RPMI7951 (cell line): ENCODE measurements around the gene SLC10A2. TPM values are rescaled to one million over a fixed set of nuclear protein-coding genes. Genes with fewer than 3 reads are reported as not detected.
A peak's percentile ranks its signal among the peaks of the same experiment; 100 is the strongest.
"Not testable (repeated sequence)": the region's sequence is repeated elsewhere in the genome, so short reads cannot be mapped to it uniquely, and the experiment has no call there.

ENCODE experiments used
- DNase-seq: peaks from one replicate; pipeline ENCODE4 v3.0.0-alpha.2; 2012; ENCODE audit warnings: low read depth
- total RNA-seq: library from RNA; depleted of rRNA; stranded (reverse); fragments of >200 nt; shearing (Covaris generic); gene quantifications from 2 replicates; pipeline ENCODE4 v1.2.3, GENCODE V29; 2014; rRNA removed

SLC10A2 gene, protein sequence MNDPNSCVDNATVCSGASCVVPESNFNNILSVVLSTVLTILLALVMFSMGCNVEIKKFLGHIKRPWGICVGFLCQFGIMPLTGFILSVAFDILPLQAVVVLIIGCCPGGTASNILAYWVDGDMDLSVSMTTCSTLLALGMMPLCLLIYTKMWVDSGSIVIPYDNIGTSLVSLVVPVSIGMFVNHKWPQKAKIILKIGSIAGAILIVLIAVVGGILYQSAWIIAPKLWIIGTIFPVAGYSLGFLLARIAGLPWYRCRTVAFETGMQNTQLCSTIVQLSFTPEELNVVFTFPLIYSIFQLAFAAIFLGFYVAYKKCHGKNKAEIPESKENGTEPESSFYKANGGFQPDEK
- not detected in 2 replicates for total RNA-seq

DNA sequence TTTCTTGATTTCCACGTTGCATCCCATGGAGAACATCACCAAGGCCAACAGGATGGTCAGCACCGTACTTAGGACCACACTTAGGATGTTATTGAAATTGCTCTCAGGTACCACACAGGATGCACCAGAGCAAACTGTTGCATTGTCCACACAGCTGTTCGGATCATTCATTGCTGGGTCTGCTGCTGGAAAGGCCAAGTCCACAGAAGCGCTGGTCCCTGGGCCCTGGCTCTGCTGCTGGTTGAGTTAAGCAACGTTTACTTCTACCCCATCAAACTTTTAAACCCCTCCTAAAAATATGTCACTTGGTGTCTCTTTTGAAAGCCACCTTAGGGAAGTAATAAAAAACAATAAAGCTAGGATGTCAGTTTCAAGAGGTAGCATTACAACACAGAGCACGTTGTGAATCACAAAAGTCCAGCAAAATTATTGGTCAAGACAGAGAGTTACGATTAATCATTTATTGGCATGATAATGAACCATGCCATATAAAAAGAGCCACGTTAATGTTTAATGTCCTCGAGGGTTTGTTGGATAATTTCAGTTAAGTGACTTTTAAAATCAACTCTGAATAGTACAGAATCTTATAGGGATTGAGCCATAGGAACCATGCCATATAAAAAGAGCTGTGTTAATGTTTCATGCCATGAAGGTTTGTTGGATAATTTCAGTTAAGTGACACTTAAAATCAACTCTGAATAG, at the start of gene SLC10A2:
Gene SLC10A2, minus strand, starts transcription at position 339 of the 702 bp plus-strand sequence. Its CDS starts 168 bp downstream, at position 171.
- DNase-seq = no peak

GRCh38 chr13:103107580-103107979, 41.4 kb upstream of the SLC10A2 start:
- no peak for DNase-seq

DNA sequence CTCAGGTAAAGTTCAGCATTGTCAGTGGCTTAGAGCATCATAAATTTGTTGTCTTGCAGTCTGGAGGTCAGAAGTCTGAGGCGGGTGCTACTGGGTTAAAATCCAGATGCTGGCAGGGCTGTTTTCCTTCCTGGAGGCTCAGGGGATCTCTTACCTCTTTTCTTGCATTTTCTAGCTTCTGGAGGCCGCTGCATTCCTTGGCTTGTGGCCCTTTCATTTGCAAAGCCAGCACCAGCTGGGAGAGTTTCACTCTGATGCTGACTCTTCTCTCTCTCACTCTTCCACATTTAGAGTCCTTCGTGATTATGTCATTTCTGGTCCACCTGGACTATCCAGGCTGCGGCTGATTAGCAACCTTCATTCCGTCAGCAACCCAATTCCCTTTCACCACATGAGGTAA, 38.1 kb upstream of the SLC10A2 start:
- no peak for DNase-seq

- peak; percentile 26 for DNase-seq
Observed at GRCh38 chr13:103103456-103103855, 37.2 kb upstream of the SLC10A2 start.

DNA sequence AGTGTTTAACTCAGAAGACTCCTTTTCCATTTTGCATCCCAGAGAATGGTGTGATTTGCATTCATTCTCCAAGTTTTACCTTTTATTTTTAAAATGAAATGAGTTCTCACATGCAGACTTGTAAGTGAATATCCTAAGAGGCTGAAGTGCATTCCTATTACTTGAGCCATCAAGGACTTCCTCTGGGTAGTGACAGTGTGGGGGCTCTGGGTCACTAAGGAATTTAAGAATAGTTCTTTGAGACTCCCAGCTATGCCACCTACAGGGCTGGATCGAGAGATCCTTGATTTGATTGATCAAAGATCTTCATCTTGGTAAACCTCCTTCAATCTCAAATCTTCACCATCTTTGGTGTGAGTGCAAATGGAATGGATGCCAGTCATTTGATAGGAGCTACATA, 36.3 kb upstream of the SLC10A2 start:
- no peak for DNase-seq

GRCh38 chr13:103101901-103102300, 35.7 kb upstream of the SLC10A2 start:
- DNase-seq = no peak

DNA sequence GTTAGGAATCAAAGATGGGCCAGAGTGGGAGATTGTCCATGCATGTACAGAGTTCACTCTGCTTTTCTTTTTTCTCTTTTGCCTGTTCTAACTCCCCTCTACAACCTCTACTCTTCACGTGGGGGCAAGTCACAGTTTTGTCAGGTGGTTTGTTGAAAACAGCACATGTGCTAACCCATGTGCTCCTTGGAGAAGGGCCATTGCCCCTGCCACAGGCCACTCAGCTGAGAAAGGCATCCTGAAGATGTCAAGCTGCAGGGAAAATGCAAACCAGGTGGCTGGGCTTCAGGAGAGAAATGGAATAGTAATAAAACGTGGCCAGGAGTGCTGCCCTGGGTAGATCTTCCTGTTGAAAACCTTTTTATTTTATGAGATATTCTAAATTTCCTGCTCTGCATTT, 35.3 kb upstream of the SLC10A2 start:
- no peak for DNase-seq

- no peak for DNase-seq
Observed at GRCh38 chr13:103100830-103101229, 34.6 kb upstream of the SLC10A2 start.

DNA sequence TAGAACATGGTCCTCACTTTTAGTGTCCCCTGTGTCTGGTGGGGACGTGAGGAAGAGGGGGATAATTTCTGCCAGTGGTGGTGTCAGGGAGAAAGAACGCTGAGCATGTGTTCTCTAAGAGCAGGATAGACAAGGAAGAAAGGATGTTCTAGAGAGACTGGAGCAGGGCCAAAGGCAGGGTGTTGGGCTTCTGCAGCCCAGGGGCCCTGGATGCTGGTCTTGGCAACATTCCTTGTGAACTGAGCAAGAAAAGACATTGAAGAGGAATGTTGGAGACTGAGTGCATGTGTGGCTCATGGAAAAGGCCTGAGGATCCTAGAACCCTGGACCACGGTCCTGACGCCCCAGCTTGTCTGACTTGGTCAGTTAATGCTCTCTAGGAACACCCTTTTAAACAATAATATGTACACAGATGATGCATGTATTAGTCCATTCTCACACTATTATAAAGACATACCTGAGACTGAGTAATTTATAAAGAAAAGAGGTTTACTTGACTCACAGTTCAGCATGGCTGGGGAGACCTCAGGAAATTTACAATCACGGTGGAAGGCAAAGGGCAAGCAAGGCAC, 33.6 kb upstream of the SLC10A2 start:
- DNase-seq = no peak

- no peak for DNase-seq
Observed at GRCh38 chr13:103098535-103098934, 32.3 kb upstream of the SLC10A2 start.

GRCh38 chr13:103097366-103097928, 31.2 kb upstream of the SLC10A2 start:
- DNase-seq = no peak

DNA sequence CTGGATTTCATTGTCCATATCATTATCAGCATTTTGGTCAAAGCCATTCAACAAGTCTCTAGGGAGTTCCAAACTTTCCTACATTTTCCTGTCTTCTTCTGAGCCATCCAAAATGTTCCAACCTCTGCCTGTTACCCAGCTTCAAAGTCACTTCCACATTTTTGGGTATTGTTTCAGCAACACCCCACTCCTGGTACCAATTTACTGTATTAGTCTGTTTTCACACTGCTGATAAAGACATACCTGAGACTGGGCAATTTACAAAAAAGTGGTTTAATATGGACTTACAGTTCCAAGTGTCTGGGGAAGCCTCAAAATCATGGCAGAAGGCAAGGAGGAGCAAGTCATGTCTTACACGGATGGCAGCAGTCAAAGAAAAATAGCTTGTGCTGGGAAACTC, 27.4 kb upstream of the SLC10A2 start:
- DNase-seq = not testable (repeated sequence)

DNA sequence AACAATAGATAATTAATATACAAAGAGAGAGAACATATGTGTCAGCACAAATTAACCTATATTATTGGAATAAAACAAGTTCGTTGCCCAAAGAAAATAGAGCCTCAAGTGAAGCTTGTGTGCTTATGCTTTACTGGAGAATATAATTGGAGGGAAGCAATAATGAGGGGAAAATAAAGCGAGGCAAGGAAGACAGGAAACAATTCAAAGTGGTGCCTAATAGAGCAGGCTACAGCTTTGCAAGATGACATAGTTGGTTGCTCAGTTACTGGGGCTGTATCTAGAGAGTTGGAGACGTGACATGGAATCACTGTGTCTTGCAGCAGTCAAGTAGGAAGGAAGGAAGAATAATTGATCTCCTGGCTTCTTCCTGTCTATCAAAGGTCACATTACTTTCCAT, 21.1 kb upstream of the SLC10A2 start:
- DNase-seq = no peak

- DNase-seq = no peak
Observed at GRCh38 chr13:103081435-103081834, 15.2 kb upstream of the SLC10A2 start.

DNA sequence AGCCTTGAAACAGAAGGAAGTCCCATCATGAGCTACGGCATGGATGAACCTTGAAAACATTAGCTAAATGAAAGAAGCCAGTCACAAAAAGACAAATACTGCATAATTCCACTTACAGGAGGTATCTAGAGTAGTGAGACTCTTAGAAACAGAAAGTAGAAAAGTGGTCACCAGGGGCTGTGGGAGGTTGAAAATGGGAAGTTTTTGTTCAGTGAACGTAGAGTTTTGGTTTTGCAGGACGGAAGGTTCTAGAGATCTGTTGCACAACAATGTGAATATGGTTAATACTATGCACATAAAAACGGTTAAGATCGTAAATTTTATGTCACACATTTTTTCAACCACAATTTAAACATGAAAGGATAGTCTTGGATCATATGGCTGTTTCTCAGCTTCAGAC, 11.9 kb upstream of the SLC10A2 start:
- DNase-seq = no peak

DNA sequence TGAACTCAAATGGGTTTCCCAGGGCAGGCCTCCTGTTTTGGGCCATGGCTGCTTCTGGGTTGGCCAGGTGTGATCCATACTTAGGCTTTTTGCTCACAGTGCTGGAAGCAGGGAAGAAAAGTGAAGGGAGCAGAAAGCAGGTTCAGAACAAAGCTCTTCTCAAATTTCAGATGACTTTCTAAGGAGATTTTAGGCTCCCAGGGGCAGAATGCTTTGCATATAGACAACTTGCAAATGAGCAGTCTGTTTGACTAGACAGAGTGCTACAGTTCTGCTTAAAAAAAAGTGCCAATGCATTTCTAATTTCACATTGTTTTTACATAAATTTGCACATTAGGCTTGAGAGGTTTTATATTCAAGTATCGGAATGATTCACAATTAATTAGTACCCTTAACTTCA, 2.6 kb upstream of the SLC10A2 start:
- no peak for DNase-seq

- no peak for DNase-seq
Observed at GRCh38 chr13:103067751-103068555, 1.7 kb upstream of the SLC10A2 start.

DNA sequence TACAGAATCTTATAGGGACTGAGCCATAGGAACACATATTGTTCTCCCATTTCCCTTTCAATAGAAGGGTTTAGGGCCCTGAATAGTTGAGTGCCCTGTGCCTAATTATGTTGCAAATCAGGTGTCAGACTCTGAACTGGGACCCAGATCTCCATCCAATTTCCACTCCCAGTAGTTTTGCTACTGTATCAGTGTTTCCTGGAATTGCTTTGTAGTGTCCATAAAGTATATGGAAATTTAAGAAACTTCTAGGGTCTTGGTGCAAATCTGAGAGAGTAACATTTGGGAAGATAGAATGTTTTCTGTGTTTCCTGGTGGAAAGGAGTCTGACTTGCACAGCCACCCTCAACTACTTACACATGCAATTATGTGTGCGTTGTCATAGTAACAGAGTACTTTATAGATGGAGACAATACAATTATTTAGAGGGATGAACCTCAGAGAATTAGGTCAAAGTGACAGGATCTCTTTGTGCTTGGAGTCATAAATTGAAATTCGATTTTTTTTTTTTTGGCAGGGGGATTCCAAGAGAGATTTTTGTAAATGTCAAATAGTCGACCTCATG, 646 bp upstream of the SLC10A2 start:
- DNase-seq = no peak

DNA sequence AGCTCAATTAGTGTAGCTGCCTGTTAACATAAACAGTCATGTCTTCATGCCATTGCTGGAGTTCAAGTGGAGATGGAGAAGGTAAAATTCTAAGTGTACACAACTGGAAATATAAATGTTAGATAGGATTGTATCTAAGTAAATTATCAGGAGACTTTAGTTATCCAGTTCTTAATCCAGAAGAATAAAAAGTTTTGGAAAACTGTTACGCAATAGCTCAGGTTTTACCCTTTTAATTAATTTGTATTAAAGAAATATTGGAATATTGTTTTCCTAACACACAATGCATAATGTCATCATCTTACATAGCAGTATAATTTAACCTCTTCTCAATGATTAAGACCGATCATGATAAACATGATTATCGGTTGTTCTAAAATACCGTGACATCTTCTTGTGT, 2.8 kb downstream of the SLC10A2 start:
- DNase-seq = no peak

DNA sequence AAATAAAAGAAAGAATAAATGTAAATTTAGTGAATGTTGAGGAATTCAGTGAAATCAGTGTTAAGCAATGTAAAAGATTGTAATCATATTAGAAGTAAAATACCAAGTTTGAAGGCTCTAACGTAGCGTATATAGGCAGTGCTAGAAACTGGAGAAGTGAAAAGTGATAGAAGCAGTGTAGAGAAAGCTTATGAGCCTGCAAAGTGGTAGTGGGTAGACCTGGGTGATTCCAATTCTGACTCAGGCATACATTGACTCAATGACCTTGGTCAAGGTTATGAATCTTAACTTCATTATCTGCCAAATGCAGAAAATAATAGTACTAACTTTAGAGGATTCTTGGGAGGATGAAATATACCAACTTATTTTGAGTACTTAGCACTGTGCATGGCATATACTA, 4.1 kb downstream of the SLC10A2 start:
- no peak for DNase-seq

GRCh38 chr13:103056008-103056407, 10.2 kb downstream of the SLC10A2 start:
- DNase-seq = no peak
